OCI-LY7 (cell line): ENCODE results near the gene SPEN.

Experiments used
- EZH2phosphoT487 ChIP-seq: fragments of 200-600 bp; sonication (generic); IDR thresholded peaks from 2 replicates; pipeline ENCODE4 v1.6.1; 2018; ENCODE audit warnings: low read depth, borderline replicate concordance, mild to moderate bottlenecking, mixed run types, antibody characterized with exemption, low read length, moderate library complexity, mixed read lengths
- TF ChIP-seq, protein P1 (sequence below): fragments of 200-600 bp; sonication (generic); conservative IDR thresholded peaks from 2 replicates; pipeline ENCODE4 v1.5.1; 2014; ENCODE audit warnings: mild to moderate bottlenecking, antibody characterized with exemption, low read length, moderate library complexity, mixed read lengths

DNA sequence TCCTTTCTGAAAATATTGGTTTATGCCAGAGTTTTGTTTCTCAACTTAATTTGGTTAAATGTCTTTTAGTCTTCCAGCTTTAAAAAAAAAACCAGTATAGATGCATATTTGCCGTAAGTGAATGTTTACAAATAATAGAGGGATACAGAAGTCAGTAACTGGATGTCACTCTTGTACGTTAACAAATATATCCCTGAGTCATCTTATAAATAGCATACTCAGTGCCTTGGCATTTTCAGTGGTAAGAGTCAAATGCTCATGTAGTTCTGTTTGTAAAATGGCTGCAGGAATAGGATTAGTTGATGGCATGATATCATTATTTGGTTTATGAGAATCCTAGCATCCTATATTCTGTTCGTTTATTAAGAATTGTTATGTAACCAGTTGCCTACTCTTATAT is 55.4 kb downstream of the SPEN start:
- TF ChIP-seq, protein P1, sequence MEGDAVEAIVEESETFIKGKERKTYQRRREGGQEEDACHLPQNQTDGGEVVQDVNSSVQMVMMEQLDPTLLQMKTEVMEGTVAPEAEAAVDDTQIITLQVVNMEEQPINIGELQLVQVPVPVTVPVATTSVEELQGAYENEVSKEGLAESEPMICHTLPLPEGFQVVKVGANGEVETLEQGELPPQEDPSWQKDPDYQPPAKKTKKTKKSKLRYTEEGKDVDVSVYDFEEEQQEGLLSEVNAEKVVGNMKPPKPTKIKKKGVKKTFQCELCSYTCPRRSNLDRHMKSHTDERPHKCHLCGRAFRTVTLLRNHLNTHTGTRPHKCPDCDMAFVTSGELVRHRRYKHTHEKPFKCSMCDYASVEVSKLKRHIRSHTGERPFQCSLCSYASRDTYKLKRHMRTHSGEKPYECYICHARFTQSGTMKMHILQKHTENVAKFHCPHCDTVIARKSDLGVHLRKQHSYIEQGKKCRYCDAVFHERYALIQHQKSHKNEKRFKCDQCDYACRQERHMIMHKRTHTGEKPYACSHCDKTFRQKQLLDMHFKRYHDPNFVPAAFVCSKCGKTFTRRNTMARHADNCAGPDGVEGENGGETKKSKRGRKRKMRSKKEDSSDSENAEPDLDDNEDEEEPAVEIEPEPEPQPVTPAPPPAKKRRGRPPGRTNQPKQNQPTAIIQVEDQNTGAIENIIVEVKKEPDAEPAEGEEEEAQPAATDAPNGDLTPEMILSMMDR: no peak
- no peak for TF ChIP-seq EZH2phosphoT487
